ENCODE data around the gene NXPH4. TPM values are rescaled to one million over a fixed set of nuclear protein-coding genes. Genes with fewer than 3 reads are reported as not detected.

Gene NXPH4
- total RNA-seq, 4 donors from 2014 or later = 7.1 to 26.0 (median 18.3) TPM

DNA sequence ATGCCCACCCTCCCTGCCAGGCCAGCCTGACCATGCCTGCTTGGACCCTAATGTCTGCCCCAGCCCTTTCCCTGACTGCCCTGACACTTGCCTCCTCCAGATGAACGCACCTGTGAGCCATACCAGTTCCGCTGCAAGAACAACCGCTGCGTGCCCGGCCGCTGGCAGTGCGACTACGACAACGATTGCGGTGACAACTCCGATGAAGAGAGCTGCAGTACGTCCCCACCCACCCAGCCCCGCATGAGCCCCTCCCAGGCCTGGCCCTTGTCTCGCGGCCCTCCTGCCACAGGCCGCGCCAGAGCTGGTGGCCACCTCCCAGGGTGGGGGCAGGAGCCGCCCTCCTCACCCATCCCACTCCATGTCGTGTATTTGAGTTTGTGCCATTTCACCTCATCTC is 14.3 kb upstream of the NXPH4 start:
- 88% methylated on average over 9 of the region's 19 CpGs for WGBS
- TF ChIP-seq EP300 (IDR thresholded peaks at IDR 0.05) = no peak
- no peak for DNase-seq (ENCODE audit: low spot score in 2 of 2)
- no peak overlapping the region for H3K27ac ChIP-seq
- no peaks in the 10 kb centered on the region for H3K9me3 ChIP-seq
- H3K4me3 ChIP-seq = no peak overlapping the region
- no peaks in the 10 kb centered on the region for H3K4me1 ChIP-seq
- no peaks in the 10 kb centered on the region for H3K27me3 ChIP-seq
- peaks cover 96% of the 10 kb centered on the region for H3K36me3 ChIP-seq

- Histone ChIP-seq H3K4me3 (no peak overlapping the region), H3K27ac (no peak overlapping the region), H3K4me1 (no peaks in the 10 kb centered on the region), H3K27me3 (no peaks in the 10 kb centered on the region), H3K9me3 (no peaks in the 10 kb centered on the region), H3K36me3 (peaks cover 96% of the 10 kb centered on the region)
- TF ChIP-seq POLR2A (IDR thresholded peaks at IDR 0.05) (no peak), EP300 (IDR thresholded peaks at IDR 0.05) (no peak), POLR2AphosphoS5 (IDR thresholded peaks at IDR 0.05) (no peak)
- TF ChIP-seq, protein P1, sequence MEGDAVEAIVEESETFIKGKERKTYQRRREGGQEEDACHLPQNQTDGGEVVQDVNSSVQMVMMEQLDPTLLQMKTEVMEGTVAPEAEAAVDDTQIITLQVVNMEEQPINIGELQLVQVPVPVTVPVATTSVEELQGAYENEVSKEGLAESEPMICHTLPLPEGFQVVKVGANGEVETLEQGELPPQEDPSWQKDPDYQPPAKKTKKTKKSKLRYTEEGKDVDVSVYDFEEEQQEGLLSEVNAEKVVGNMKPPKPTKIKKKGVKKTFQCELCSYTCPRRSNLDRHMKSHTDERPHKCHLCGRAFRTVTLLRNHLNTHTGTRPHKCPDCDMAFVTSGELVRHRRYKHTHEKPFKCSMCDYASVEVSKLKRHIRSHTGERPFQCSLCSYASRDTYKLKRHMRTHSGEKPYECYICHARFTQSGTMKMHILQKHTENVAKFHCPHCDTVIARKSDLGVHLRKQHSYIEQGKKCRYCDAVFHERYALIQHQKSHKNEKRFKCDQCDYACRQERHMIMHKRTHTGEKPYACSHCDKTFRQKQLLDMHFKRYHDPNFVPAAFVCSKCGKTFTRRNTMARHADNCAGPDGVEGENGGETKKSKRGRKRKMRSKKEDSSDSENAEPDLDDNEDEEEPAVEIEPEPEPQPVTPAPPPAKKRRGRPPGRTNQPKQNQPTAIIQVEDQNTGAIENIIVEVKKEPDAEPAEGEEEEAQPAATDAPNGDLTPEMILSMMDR (IDR thresholded peaks at IDR 0.05) = no peak
- 95% methylated on average over 28 of the region's 28 CpGs for WGBS
- DNase-seq (ENCODE audit: low spot score in 2 of 2) = no peak
Observed at GRCh38 chr12:57203201-57203600, 13.4 kb upstream of the NXPH4 start.

DNA sequence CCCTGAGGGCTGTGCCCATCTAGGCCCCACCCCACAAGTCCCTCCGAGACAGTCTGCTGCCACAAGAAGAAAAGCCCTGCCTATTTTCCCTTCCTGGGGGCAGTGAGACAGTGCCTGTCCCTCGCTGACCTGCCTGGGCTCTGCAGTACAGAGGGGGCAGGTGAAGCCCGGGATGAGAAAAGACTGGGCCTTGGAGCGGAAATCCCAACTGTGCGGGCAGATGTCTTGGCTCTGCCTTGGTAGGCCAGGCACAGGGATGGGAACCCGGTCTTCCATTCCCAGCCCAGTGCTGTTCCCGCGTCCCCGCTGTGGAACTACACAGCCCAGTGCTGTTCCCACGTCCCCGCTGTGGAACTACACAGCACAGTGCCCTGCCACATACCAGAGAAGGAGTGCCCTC is 12.8 kb upstream of the NXPH4 start:
- no peaks in the 10 kb centered on the region for H3K27me3 ChIP-seq
- peaks cover 96% of the 10 kb centered on the region for H3K36me3 ChIP-seq
- no peaks in the 10 kb centered on the region for H3K9me3 ChIP-seq
- no peak for TF ChIP-seq EP300 (IDR thresholded peaks at IDR 0.05)
- no peak for TF ChIP-seq POLR2AphosphoS5 (IDR thresholded peaks at IDR 0.05)
- TF ChIP-seq, protein P1 (IDR thresholded peaks at IDR 0.05) = no peak
- TF ChIP-seq POLR2A (IDR thresholded peaks at IDR 0.05) = no peak
- 71% methylated on average over 9 of the region's 11 CpGs for WGBS
- no peaks in the 10 kb centered on the region for H3K4me1 ChIP-seq
- DNase-seq (ENCODE audit: low spot score in 2 of 2) = no peak
- H3K4me3 ChIP-seq = no peak overlapping the region
- no peak overlapping the region for H3K27ac ChIP-seq

GRCh38 chr12:57204454-57204853 is 12.1 kb upstream of the NXPH4 start:
- Histone ChIP-seq H3K4me1 (no peaks in the 10 kb centered on the region), H3K27me3 (no peaks in the 10 kb centered on the region), H3K4me3 (no peak overlapping the region), H3K9me3 (no peaks in the 10 kb centered on the region), H3K36me3 (peaks cover 96% of the 10 kb centered on the region), H3K27ac (no peak overlapping the region)
- no peak for TF ChIP-seq POLR2AphosphoS5 (IDR thresholded peaks at IDR 0.05)
- TF ChIP-seq POLR2A (IDR thresholded peaks at IDR 0.05) = no peak
- TF ChIP-seq EP300 (IDR thresholded peaks at IDR 0.05) = no peak
- TF ChIP-seq, protein P1 (IDR thresholded peaks at IDR 0.05) = no peak
- no peak for DNase-seq (ENCODE audit: low spot score in 2 of 2)
- 89% methylated on average over 13 of the region's 19 CpGs for WGBS

GRCh38 chr12:57205186-57205585 is 11.4 kb upstream of the NXPH4 start:
- peaks cover 96% of the 10 kb centered on the region for H3K36me3 ChIP-seq

More at GRCh38 chr12:57205186-57205585, 11.4 kb upstream of the NXPH4 start:
- TF ChIP-seq, protein P1 (IDR thresholded peaks at IDR 0.05) = no peak
- no peak for TF ChIP-seq POLR2A (IDR thresholded peaks at IDR 0.05)
- no peak for TF ChIP-seq EP300 (IDR thresholded peaks at IDR 0.05)
- TF ChIP-seq POLR2AphosphoS5 (IDR thresholded peaks at IDR 0.05) = no peak
- H3K27me3 ChIP-seq = no peaks in the 10 kb centered on the region
- no peak overlapping the region for H3K27ac ChIP-seq
- H3K4me3 ChIP-seq = no peak overlapping the region
- WGBS = 97% methylated on average over 12 of the region's 26 CpGs
- H3K4me1 ChIP-seq = no peaks in the 10 kb centered on the region
- no peaks in the 10 kb centered on the region for H3K9me3 ChIP-seq
- DNase-seq (ENCODE audit: low spot score in 2 of 2) = no peak

All from suprapubic skin (tissue), 4 donors.